C4-2B (cell line): Measurements from ENCODE around the gene NXPE4.

Experiments
- H3K27ac ChIP-seq: fragments of 450-650 bp; 2 replicates; pipeline ENCODE4 v1.5.1; 2017
- CTCF ChIP-seq: fragments of 450-650 bp; conservative IDR thresholded peaks from 2 replicates; pipeline ENCODE4 v1.5.1; 2017; ENCODE audit warnings: mild to moderate bottlenecking
- ZFX ChIP-seq: fragments of 450-650 bp; IDR thresholded peaks from 2 replicates; pipeline ENCODE4 v1.6.1; 2017

Gene NXPE4

GRCh38 chr11:114551060-114551459 is 44.5 kb downstream of the NXPE4 start:
- no peak overlapping the region for H3K27ac ChIP-seq
- TF ChIP-seq CTCF = no peak
- TF ChIP-seq ZFX = no peak

- TF ChIP-seq ZFX (no peak), CTCF (no peak)
- H3K27ac ChIP-seq = no peak overlapping the region
Measured at GRCh38 chr11:114525682-114526081, 69.9 kb downstream of the NXPE4 start.

GRCh38 chr11:114524122-114524521 is 71.5 kb downstream of the NXPE4 start:
- no peak overlapping the region for H3K27ac ChIP-seq
- TF ChIP-seq CTCF (no peak), ZFX (no peak)

GRCh38 chr11:114522818-114523217 is 72.8 kb downstream of the NXPE4 start:
- TF ChIP-seq ZFX = no peak
- no peak for TF ChIP-seq CTCF
- H3K27ac ChIP-seq = no peak overlapping the region
